Neural progenitor cell (in vitro differentiated cells): Measurements from ENCODE around the gene SOSTDC1.

ENCODE experiments used
- CTCF ChIP-seq: fragments of 200-600 bp; sonication (generic); IDR thresholded peaks from 2 replicates; pipeline ENCODE4 v1.5.1; 2017; ENCODE audit warnings: antibody characterized with exemption, mild to moderate bottlenecking
- EZH2 ChIP-seq: fragments of 200-600 bp; sonication (generic); IDR thresholded peaks from 2 replicates; pipeline ENCODE4 v1.6.1; 2017; ENCODE audit warnings: antibody characterized with exemption, mild to moderate bottlenecking, moderate library complexity

GRCh38 chr7:16420329-16420648 lies 45.2 kb downstream of the SOSTDC1 start:
- no peak for TF ChIP-seq CTCF
- TF ChIP-seq EZH2, result no peak
